Measurements from ENCODE around the gene APOE.

GRCh38 chr19:44875666-44876451 lies 29.7 kb upstream of the APOE start:
- TF ChIP-seq CTCF (IDR thresholded peaks at IDR 0.05), result no peak
- no peak for TF ChIP-seq POLR2A (IDR thresholded peaks at IDR 0.05)
